Hepatocyte (in vitro differentiated cells): ENCODE results near the gene VAPB.

Experiments
- EZH2 ChIP-seq: fragments of 200-600 bp; sonication (generic); IDR thresholded peaks from 2 replicates; pipeline ENCODE4 v1.6.1; 2016; ENCODE audit warnings: antibody characterized with exemption, mild to moderate bottlenecking, borderline replicate concordance
- EZH2phosphoT487 ChIP-seq: fragments of 200-600 bp; sonication (generic); IDR thresholded peaks from one replicate; pipeline ENCODE4 v1.6.1; 2018; ENCODE audit warnings: antibody characterized with exemption, mild to moderate bottlenecking, low read depth, moderate library complexity; ENCODE audit not compliant: unreplicated experiment, severe bottlenecking
- TF ChIP-seq, protein P1 (sequence below): fragments of 200-600 bp; sonication (generic); IDR thresholded peaks from 2 replicates; pipeline ENCODE4 v1.5.1; 2016; ENCODE audit warnings: antibody characterized with exemption, mild to moderate bottlenecking; ENCODE audit not compliant: poor library complexity

DNA sequence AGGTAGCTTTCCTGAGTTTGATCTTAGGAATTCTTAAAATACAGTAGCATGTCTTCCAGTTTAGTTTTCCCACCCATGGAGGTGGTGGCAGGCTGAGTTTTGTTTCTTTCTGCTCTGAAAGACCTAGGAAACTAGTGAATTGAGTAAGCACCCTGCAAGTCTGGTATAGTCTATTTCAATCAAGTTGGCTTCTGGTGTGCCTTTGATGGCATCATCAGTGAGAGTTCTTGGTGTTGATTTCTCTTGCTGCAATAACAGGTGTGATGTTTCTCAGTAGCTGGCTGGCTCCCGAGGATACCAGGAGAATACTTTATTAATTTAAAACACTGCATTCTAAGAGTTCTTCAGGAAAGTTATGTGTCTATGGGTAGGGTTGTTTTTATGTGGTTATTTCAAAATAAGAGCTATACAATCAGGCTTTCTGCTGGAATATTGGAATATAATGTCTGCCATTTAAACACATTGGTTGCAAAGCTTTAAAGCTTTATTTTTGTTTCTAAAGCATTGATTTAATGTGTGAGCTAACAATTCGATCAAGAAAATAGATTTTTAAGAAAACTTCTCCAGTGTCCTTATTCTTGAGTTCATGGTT is 19.0 kb downstream of the VAPB start:
- TF ChIP-seq, protein P1, sequence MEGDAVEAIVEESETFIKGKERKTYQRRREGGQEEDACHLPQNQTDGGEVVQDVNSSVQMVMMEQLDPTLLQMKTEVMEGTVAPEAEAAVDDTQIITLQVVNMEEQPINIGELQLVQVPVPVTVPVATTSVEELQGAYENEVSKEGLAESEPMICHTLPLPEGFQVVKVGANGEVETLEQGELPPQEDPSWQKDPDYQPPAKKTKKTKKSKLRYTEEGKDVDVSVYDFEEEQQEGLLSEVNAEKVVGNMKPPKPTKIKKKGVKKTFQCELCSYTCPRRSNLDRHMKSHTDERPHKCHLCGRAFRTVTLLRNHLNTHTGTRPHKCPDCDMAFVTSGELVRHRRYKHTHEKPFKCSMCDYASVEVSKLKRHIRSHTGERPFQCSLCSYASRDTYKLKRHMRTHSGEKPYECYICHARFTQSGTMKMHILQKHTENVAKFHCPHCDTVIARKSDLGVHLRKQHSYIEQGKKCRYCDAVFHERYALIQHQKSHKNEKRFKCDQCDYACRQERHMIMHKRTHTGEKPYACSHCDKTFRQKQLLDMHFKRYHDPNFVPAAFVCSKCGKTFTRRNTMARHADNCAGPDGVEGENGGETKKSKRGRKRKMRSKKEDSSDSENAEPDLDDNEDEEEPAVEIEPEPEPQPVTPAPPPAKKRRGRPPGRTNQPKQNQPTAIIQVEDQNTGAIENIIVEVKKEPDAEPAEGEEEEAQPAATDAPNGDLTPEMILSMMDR: no peak
- TF ChIP-seq EZH2phosphoT487: no peak
- no peak for TF ChIP-seq EZH2
